ENCODE measurements around the gene PRDM15. TPM values are rescaled to one million over a fixed set of nuclear protein-coding genes. Genes with fewer than 3 reads are reported as not detected.

Gene PRDM15
- total RNA-seq, 1 donor from 2014 or later, result 13.6 TPM

DNA sequence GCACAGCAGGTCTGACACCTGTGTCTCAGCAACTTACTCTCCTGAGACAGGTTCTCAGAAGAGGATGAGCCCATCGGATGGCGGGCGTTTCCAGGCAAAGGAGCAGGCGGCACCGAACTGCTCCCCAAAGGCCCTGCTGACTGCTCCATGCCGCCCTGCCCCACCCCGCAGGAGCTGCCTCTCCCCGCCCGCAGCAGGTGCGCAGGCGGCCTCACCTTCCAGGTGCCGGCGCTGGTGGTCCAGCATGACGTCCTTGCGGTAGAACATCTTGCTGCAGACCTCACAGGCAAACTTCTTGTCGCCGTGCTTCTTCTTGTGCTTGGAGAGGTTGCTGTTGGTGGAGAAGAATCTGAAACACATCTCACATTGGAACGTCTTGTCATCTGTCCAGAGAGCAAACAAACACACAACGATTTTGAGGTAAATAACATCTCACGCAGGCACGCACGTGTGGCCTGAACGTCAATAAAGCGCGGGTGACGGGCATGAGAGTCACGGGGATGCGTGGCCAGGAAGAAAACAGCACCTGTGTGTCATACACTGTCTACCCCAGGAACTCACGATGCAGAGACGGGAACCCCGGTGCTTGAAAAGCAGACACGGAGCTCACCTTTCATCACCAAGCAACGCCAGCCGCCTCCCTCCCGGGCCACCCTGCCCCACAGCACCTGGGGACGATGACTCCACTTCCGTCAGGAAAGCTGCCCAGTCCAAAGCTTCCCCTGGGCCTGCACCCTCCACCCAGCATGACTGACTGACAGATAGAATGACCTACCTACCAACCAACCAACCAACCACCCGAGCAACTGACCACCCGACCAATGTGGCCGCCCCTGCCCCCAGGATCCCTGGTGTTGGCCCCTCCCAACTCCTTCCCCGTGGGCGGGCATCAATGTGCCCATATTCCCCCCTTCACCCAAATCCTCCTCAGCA, 50.9 kb downstream of the PRDM15 start:
- intact Hi-C loops (cut with micrococcal nuclease), result no loop called here
- ATAC-seq (ENCODE audit: low read depth) (no peak), DNase-seq (no peak)
- Mint-ChIP-seq H3K4me1 (peaks cover 9% of the 10 kb centered on the region), H3K36me3 (ENCODE audit: low read depth) (peaks cover 33% of the 10 kb centered on the region), H3K27me3 (no peaks in the 10 kb centered on the region), H3K9me3 (no peaks in the 10 kb centered on the region), H3K4me3 (no peak overlapping the region), H3K27ac (no peak overlapping the region)
- ChIA-PET CTCF (interaction anchor here (2.3 kb wide), 1 partner anchor 12 kb away, joined by 8 read pairs; no protein-coding TSS in a partner anchor), POLR2A (no interaction called here)
- no peak for TF ChIP-seq CTCF (IDR thresholded peaks at IDR 0.05)

DNA sequence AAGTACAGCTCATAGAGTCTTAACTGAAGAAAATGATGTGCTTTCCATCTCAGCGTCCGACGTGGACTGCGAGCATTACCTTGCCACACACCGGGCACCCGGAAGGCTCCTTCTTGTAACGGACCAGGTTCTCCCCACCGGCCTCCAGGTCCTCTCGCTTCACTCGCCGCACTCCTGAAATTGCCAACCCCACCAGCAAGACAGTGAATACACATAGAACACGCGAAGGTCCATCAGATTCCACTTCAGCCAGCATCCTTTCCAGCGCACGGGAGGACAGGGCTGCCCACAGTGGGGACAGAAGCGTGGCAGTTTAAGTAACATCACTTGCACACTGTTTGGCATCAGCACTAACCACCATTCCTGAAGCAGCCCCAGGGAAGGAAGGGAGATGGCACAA, 53.3 kb downstream of the PRDM15 start:
- Mint-ChIP-seq H3K9me3 (no peaks in the 10 kb centered on the region), H3K36me3 (ENCODE audit: low read depth) (peaks cover 43% of the 10 kb centered on the region), H3K4me1 (no peaks in the 10 kb centered on the region), H3K27me3 (no peaks in the 10 kb centered on the region), H3K4me3 (no peak overlapping the region), H3K27ac (no peak overlapping the region)
- TF ChIP-seq CTCF (IDR thresholded peaks at IDR 0.05), result no peak
- ATAC-seq (ENCODE audit: low read depth) (no peak), DNase-seq (no peak)
- intact Hi-C loops (cut with micrococcal nuclease), result no loop called here
- ChIA-PET POLR2A (no interaction called here), CTCF (interaction anchor here (1.4 to 1.6 kb wide), 2 partner anchors 291 to 543 kb away, joined by 3 to 6 read pairs; no protein-coding TSS in a partner anchor)

DNA sequence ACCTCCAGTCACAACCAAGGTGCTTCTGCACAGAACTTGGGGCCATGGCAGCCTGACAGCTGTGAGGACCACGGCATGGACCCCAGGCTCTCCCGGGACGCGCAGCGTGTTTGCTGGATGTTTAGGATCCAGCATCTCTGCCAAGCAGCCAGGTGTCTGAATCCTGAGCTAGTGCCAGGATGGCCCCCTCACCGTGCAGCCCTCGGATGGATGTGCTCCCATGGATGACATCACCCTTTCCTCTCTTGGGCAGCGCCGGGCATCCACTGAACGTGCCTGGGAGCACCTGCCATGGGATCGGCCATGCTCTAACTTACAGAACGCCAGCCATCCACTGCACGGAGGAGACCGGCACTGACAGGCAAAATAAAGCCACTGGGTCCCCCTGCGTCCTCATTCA, 53.9 kb downstream of the PRDM15 start:
- Mint-ChIP-seq H3K4me1 (no peaks in the 10 kb centered on the region), H3K27ac (no peak overlapping the region), H3K9me3 (no peaks in the 10 kb centered on the region), H3K4me3 (no peak overlapping the region), H3K36me3 (ENCODE audit: low read depth) (peaks cover 47% of the 10 kb centered on the region), H3K27me3 (no peaks in the 10 kb centered on the region)
- no peak for DNase-seq
- no peak for ATAC-seq (ENCODE audit: low read depth)
- POLR2A ChIA-PET, result interaction anchor here (1.3 kb wide), 1 partner anchor 9 kb away, joined by 3 read pairs; no protein-coding TSS in a partner anchor
- intact Hi-C loops (cut with micrococcal nuclease), result no loop called here
- CTCF ChIA-PET, result interaction anchor here (1.4 to 1.6 kb wide), 2 partner anchors 292 to 542 kb away, joined by 3 to 6 read pairs; no protein-coding TSS in a partner anchor
- no peak for TF ChIP-seq CTCF (IDR thresholded peaks at IDR 0.05)

- H3K4me3 Mint-ChIP-seq, result no peak overlapping the region
- CTCF ChIA-PET, result interaction anchor here (1.4 to 1.6 kb wide), 2 partner anchors 293 to 542 kb away, joined by 3 to 6 read pairs; no protein-coding TSS in a partner anchor
- no peak for TF ChIP-seq CTCF (IDR thresholded peaks at IDR 0.05)
- intact Hi-C loops (cut with micrococcal nuclease), result no loop called here
- H3K27me3 Mint-ChIP-seq, result no peaks in the 10 kb centered on the region
- no peak for DNase-seq
- H3K36me3 Mint-ChIP-seq (ENCODE audit: low read depth), result peaks cover 52% of the 10 kb centered on the region
- H3K4me1 Mint-ChIP-seq, result no peaks in the 10 kb centered on the region
- no peak overlapping the region for H3K27ac Mint-ChIP-seq
- H3K9me3 Mint-ChIP-seq, result no peaks in the 10 kb centered on the region
- POLR2A ChIA-PET, result interaction anchor here (1.3 kb wide), 1 partner anchor 8 kb away, joined by 3 read pairs; no protein-coding TSS in a partner anchor
- ATAC-seq (ENCODE audit: low read depth), result no peak
Measured at GRCh38 chr21:41824466-41825207, 54.5 kb downstream of the PRDM15 start.

DNA sequence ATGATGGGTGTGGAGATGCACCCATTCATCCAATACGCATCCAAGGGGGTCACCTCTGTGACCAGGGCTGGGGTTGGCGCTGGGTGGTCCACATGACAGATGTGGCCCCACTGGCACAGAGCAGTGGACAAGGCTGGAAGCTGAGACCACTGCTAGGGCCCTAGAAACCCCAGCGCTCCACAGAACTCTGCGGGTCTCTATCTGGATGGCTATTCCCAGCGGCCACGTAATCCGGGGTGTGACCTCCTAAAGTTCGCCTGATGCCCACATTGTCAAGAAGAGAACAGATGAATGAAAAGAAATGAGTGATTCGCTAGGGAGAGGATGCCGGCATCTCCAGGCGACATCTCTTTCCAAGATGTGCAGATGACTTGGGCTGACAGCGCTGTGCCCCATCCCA, 55.2 kb downstream of the PRDM15 start:
- Mint-ChIP-seq H3K36me3 (ENCODE audit: low read depth) (peaks cover 55% of the 10 kb centered on the region), H3K27me3 (no peaks in the 10 kb centered on the region), H3K4me3 (no peak overlapping the region), H3K27ac (no peak overlapping the region), H3K9me3 (no peaks in the 10 kb centered on the region), H3K4me1 (no peaks in the 10 kb centered on the region)
- intact Hi-C loops (cut with micrococcal nuclease), result no loop called here
- no peak for TF ChIP-seq CTCF (IDR thresholded peaks at IDR 0.05)
- no peak for DNase-seq
- POLR2A ChIA-PET, result no interaction called here
- ATAC-seq (ENCODE audit: low read depth), result no peak
- CTCF ChIA-PET, result interaction anchor here (1.6 kb wide), 1 partner anchor 293 kb away, joined by 6 read pairs; no protein-coding TSS in a partner anchor
